A673 (cell line): ENCODE results near the gene MAGI1. TPM values are rescaled to one million over a fixed set of nuclear protein-coding genes. Genes with fewer than 3 reads are reported as not detected.

Experiments used
- BruUV-seq: library from RNA; stranded (reverse); fragments of 400-500 nt; replicated peaks from 2 replicates; lab custom pipeline; 2021; lab: Mats Ljungman, UMichigan
- CTCF ChIA-PET: fragments of 300-600 bp; sonication (Branson Sonifier 250); formaldehyde crosslinking; loops from one replicate; lab custom pipeline; 2022; ENCODE audit warnings: antibody characterized with exemption; lab: Charles Lee
- POLR2A ChIA-PET: fragments of 300-600 bp; sonication (Branson Sonifier 250); formaldehyde crosslinking; loops from one replicate; lab custom pipeline; 2022; ENCODE audit warnings: antibody characterized with exemption; ENCODE audit not compliant: low non-redundant PET; lab: Charles Lee
- DNase-seq: peaks from one replicate; pipeline ENCODE4 v3.0.0-alpha.2; 2015; ENCODE audit warnings: low spot score
- H3K27ac ChIP-seq: fragments of 200-600 bp; sonication (generic); 2 replicates; pipeline ENCODE4 v1.5.1; 2016; ENCODE audit warnings: mixed run types, low read depth, mild to moderate bottlenecking, mixed read lengths, antibody characterized with exemption, low read length; ENCODE audit not compliant: poor library complexity, severe bottlenecking
- H3K27me3 ChIP-seq: fragments of 200-600 bp; sonication (generic); replicated peaks from 2 replicates; pipeline ENCODE4 v1.6.1; 2017; ENCODE audit warnings: mixed run types, low read depth, mild to moderate bottlenecking, mixed read lengths, antibody characterized with exemption, low read length; ENCODE audit not compliant: insufficient read depth, poor library complexity
- H3K36me3 ChIP-seq: fragments of 200-600 bp; sonication (generic); 2 replicates; pipeline ENCODE4 v1.6.1; 2016; ENCODE audit warnings: mixed run types, mild to moderate bottlenecking, mixed read lengths, antibody characterized with exemption, low read length; ENCODE audit not compliant: insufficient read depth, poor library complexity, severe bottlenecking
- H3K4me1 ChIP-seq: fragments of 200-600 bp; sonication (generic); 2 replicates; pipeline ENCODE4 v1.6.1; 2017; ENCODE audit warnings: mixed run types, mild to moderate bottlenecking, mixed read lengths, antibody characterized with exemption, low read length; ENCODE audit not compliant: insufficient read depth, poor library complexity, severe bottlenecking
- H3K4me3 ChIP-seq: fragments of 200-600 bp; sonication (generic); 2 replicates; pipeline ENCODE4 v1.5.1; 2016; ENCODE audit warnings: low read depth, mixed run types, mild to moderate bottlenecking, mixed read lengths, low read length; ENCODE audit not compliant: poor library complexity, severe bottlenecking
- H3K9me3 ChIP-seq: fragments of 200-600 bp; sonication (generic); 2 replicates; pipeline ENCODE4 v1.6.1; 2016; ENCODE audit warnings: mixed run types, low read depth, mild to moderate bottlenecking, mixed read lengths, antibody characterized with exemption, low read length; ENCODE audit not compliant: poor library complexity, severe bottlenecking
- CTCF ChIP-seq: fragments of 300-800, 200-600 bp; sonication (generic); conservative IDR thresholded peaks from 2 replicates; pipeline ENCODE4 v1.5.1; 2017; ENCODE audit warnings: low read depth, mild to moderate bottlenecking, antibody characterized with exemption, low read length, moderate library complexity, mixed read lengths
- EZH2 ChIP-seq: fragments of 200-600 bp; sonication (generic); IDR thresholded peaks from 2 replicates; pipeline ENCODE4 v1.6.1; 2017; ENCODE audit warnings: borderline replicate concordance, low read depth, mild to moderate bottlenecking, mixed read lengths, antibody characterized with exemption, low read length; ENCODE audit not compliant: poor library complexity, severe bottlenecking
- intact Hi-C: fragments of 100-400 bp; cut with micrococcal nuclease; formaldehyde crosslinking; loops from one replicate; pipeline ENCODE4 v1.10.0; 2022; ENCODE audit not compliant: unreplicated experiment
- total RNA-seq: library from RNA; stranded (reverse); gene quantifications from 2 replicates; pipeline ENCODE4 v1.2.3, GENCODE V29; 2021

Gene MAGI1
- total RNA-seq, 1 experiment from 2014 or later: 30.5 TPM

GRCh38 chr3:65961128-65961527 is 77.6 kb downstream of the MAGI1 start:
- intact Hi-C loops: no loop called here
- Histone ChIP-seq H3K4me3 (no peak overlapping the region), H3K27me3 (no peaks in the 10 kb centered on the region), H3K36me3 (no peaks in the 10 kb centered on the region), H3K9me3 (no peaks in the 10 kb centered on the region), H3K4me1 (peaks cover 20% of the 10 kb centered on the region), H3K27ac (no peak overlapping the region)
- no TSS peak for BruUV-seq
- CTCF ChIA-PET: no interaction called here
- POLR2A ChIA-PET: no interaction called here
- DNase-seq: no peak
- TF ChIP-seq EZH2 (no peak), CTCF (no peak)

GRCh38 chr3:65960087-65960486 is 78.6 kb downstream of the MAGI1 start:
- Histone ChIP-seq H3K27ac (no peak overlapping the region), H3K27me3 (no peaks in the 10 kb centered on the region), H3K4me1 (peaks cover 20% of the 10 kb centered on the region), H3K36me3 (no peaks in the 10 kb centered on the region), H3K9me3 (no peaks in the 10 kb centered on the region), H3K4me3 (no peak overlapping the region)
- ChIA-PET POLR2A (no interaction called here), CTCF (no interaction called here)
- TF ChIP-seq CTCF (no peak), EZH2 (no peak)
- intact Hi-C loops: no loop called here
- BruUV-seq: no TSS peak
- no peak for DNase-seq

- no peak overlapping the region for H3K4me3 ChIP-seq
- DNase-seq: no peak
- ChIA-PET CTCF (no interaction called here), POLR2A (no interaction called here)
- no TSS peak for BruUV-seq
- H3K36me3 ChIP-seq: no peaks in the 10 kb centered on the region
- intact Hi-C loops: loop anchor here (10.0 kb wide), 1 partner anchor 143 kb away; no protein-coding TSS in a partner anchor
- H3K4me1 ChIP-seq: peaks cover 25% of the 10 kb centered on the region
- H3K27ac ChIP-seq: no peak overlapping the region
- no peaks in the 10 kb centered on the region for H3K27me3 ChIP-seq
- no peaks in the 10 kb centered on the region for H3K9me3 ChIP-seq
- no peak for TF ChIP-seq EZH2
Measured at GRCh38 chr3:65958216-65958615, 80.5 kb downstream of the MAGI1 start.
